Aortic smooth muscle cell (primary cell): Measurements from ENCODE around the gene RAB11FIP2. TPM values are rescaled to one million over a fixed set of nuclear protein-coding genes. Genes with fewer than 3 reads are reported as not detected.

Experiments
- total RNA-seq: library from RNA; depleted of rRNA; stranded (reverse); fragments of >200 nt; gene quantifications from 2 replicates; pipeline ENCODE4 v1.2.3, GENCODE V29; 2014

Gene RAB11FIP2, protein sequence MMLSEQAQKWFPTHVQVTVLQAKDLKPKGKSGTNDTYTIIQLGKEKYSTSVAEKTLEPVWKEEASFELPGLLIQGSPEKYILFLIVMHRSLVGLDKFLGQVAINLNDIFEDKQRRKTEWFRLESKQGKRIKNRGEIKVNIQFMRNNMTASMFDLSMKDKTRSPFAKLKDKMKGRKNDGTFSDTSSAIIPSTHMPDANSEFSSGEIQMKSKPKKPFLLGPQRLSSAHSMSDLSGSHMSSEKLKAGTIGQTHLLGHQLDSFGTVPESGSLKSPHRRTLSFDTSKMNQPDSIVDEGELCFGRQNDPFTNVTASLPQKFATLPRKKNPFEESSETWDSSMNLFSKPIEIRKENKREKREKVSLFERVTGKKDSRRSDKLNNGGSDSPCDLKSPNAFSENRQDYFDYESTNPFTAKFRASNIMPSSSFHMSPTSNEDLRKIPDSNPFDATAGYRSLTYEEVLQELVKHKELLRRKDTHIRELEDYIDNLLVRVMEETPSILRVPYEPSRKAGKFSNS
- total RNA-seq = 13.9 and 15.7 TPM in 2 replicates

DNA sequence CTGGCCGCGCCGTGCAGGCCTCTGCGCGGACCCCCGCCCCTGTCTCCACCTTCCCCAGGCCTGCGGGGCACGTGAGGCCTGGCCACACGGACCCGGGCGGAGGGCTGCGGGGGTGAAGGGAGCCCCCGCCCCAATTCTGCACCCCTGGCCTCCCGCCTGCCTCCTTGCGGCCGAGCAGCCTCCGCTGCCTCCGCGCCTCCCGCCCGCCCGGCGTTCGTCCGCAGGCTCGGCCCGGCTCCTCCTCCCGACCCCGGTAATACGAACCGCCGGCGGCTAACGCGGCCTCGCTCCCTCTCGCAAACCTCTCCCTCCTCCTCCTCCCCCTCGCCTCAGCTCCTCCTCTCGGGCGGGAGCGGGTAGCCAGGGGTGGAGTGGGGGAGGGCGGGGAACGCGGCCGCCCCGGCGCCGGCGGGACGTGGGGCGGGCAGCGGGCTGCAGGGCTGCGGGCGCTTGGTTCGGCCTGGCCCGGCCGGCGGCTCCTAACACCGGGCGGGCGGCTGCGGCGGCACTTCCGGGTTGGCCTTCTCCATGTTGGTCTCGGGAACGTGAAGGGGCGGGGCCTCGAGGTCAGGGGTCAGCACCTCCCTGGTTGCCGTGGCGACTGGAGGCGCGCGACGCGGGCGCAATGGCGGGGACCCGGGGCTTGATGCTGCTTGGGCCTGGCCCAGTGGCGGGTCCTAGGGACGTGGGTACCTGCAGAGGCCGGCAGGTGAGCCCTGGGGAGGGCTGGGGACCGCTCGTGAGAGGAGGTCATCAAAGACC is at the start of gene RAB11FIP2:
TSS of gene RAB11FIP2 (minus strand) at position 547 of the 762 bp plus-strand sequence. CDS start 778 bp downstream, outside the sequence.

